NOMO-1 (cell line): ENCODE data around the gene MPZL2.

Source experiments
- DNase-seq, 2 experiments: peaks; one replicate each; lab custom pipeline; 2025; ENCODE audit not compliant: unreplicated experiment in 2 of 2; lab: John Stamatoyannopoulos, UW

MPZL2 gene

DNA sequence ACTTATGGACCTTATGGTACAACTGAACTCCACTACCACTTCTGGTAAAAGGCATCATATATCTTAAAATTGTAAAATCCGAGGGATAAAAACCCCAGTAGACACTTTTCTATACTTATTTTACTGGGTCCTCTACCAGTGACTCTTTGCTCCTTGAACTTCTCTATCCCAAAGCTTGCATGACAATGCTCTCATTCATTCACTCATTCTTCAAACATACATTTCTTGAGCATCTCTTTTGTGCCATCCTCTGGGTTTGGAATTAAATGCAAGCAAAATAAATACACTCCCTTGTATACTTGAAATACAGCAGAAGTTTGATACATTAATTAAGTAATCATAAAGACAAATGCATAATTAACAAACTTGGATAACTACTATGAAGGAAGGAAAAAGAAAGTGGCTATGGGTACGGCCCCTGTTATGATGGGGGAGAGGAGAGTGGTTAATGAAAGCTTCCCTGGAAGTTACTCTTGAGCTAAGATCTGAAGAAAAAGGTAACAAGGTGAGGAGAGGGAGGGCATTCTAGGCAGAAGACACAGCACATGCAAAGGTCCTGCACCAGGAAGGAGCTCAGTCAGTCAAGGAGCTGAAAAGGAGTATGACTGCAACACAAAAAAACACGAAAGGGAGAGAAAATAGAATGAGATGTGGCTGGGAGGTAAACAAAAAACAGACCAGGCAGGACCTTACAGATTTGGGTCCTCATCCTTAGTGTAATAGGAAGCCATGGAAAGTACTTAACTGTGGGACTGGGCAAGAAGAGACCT lies 19.9 kb downstream of the MPZL2 start:
- DNase-seq = no peak

- DNase-seq = no peak
Observed at GRCh38 chr11:118243161-118243560, 20.9 kb downstream of the MPZL2 start.

DNA sequence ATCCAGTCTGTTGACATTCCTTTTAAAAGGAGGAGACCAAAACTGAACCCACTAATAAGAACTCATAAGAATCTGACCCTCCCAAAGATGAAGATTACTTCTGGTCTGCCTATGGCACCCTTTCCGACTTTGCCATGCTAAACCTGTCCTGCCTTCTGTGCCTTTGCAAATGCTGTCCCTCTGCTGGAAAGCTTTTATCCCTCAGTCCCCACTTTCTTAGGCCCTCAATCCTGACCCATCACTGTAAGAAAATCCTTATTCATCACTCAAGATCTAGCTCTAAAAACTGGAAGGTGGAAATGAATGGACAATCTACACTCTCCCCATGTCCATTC lies 22.4 kb downstream of the MPZL2 start:
- DNase-seq = no peak

GRCh38 chr11:118240999-118241763 lies 22.9 kb downstream of the MPZL2 start:
- peak; percentile 76 to 88 for DNase-seq

DNA sequence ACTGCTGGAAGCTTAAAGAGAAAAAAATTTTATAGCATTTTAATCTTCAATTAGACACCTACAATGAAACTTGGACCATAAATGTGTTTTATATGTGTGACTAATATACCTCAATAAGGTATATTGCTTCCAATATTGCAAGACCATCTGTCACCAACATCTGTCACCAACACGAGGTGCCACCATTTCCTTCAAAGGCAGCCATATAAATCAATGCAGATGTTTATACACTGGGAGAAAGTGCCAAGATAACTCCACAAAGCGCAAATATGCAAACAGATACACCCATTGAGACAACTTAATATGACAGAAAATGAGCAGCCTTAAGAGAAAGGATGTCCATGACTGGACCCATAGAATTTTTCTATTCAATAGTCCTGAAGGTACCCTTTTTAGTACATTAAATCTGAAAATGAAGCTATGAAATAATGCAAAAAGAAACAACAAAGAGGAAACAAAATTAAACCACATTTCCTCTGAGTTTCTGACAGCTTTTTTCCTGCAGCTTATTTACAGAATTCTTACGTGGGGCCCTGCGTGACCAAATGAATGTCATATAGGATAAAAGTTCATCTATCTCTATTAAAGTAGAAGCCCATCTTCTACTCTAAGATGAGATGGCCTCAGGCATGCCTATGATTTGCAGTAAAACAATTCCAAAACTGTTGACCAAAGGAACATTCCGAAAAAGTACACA lies 24.4 kb downstream of the MPZL2 start:
- no peak for DNase-seq

GRCh38 chr11:118238929-118239328 lies 25.2 kb downstream of the MPZL2 start:
- peak in 1 of 2 experiments; percentile 48 for DNase-seq

- peak; percentile 36 to 76 for DNase-seq
Observed at GRCh38 chr11:118238421-118238820, 25.7 kb downstream of the MPZL2 start.

- DNase-seq = no peak
Observed at GRCh38 chr11:118236170-118236569, 27.9 kb downstream of the MPZL2 start.

- DNase-seq = no peak
Observed at GRCh38 chr11:118234833-118235232, 29.3 kb downstream of the MPZL2 start.

DNA sequence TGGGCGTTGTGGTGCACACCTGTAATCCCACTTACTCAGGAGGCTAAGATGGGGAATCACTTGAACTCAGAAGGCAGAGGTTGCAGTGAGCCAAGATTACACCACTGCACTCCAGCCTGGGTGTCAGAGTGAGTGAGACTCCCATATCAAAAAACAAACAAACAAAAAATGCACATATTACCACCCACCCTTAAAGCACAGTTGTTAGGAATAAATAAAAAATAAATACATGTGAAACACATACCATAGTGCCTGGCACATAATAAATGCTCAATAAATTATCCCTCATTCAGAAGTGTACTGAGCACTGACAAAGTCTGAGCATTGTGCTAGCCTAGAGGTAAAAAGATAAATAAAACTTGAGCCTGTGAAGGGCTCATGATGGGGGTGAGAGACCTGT lies 30.2 kb downstream of the MPZL2 start:
- no peak for DNase-seq

DNA sequence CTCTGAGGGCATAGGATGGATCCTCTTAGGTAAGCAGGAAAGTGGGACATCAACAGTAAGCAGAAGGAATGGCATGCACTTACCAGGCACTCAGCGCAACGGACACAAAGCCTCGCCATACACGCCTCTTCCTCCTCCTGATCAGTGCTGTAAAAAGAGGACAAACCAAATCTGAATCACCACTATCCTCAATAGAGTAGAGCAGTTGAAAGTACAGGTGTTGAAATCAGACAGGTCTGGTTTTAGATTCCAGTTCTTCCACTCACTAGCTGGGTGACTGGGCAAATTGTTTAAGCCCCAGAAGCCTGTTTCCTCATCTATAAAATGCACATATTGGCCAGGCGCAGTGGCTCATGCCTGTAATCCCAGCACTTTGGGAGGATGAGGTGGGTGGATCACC lies 30.7 kb downstream of the MPZL2 start:
- no peak for DNase-seq

- DNase-seq = no peak
Observed at GRCh38 chr11:118232659-118233058, 31.4 kb downstream of the MPZL2 start.

DNA sequence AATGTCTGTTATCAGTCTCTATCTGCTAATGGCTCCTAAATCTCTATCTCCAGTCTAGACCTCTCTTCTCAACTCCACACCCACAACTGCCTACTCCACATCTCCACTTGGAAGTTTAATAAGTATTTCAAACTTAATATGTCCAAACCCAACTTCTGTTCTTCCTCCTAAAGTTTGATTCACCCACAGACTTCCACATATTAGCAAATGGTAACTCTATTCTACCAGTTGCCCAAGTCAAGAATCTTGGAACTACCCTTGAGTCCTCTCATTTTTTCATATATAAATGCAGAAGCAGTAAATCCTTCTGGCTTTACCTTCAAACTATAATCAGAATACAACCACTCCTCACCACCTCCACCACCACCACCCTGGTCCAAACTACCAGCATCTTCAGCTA lies 32.6 kb downstream of the MPZL2 start:
- DNase-seq = no peak

DNA sequence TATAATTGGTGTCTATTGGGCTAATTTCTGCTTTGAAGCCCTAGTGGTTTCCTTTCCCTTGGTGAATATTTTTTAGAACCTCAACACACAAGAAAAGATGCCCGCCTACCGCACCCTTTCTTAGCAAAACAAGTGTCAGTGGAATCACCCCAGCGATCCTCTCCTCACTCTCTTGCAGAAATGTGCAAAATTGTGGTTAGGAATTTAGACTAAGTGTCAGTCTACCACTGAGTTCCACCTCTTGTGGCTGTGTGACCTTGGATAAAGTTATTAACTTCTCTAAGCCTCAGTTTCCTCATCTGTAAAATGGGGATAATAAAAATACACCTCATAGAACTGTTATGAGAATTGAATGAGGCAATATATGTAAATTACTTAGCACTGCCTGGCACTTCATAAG lies 34.0 kb downstream of the MPZL2 start:
- DNase-seq = no peak

GRCh38 chr11:118229274-118229847 lies 34.7 kb downstream of the MPZL2 start:
- DNase-seq = peak in 1 of 2 experiments; percentile 63

- peak; percentile 45 to 95 for DNase-seq
Observed at GRCh38 chr11:118227865-118228785, 36.0 kb downstream of the MPZL2 start.

DNA sequence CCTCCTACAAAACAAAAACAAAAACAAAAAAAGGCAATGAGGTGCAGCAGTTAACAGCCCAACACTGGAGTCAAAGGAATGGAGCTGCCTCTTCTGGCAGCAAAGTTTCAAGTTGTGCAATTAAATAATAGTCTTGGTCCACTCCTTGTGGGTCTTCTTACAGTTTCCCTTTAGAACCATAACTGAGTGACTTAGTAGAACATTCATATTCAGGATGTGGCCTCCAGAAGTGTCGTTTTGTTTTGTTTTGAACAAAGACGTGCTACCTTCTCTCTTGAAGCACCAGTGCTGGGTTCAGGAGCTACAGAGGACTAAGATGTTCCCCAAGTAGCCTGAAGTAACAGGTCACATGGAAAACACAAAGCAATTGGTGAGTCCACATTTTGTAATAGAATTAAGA lies 37.3 kb downstream of the MPZL2 start:
- DNase-seq = peak in 1 of 2 experiments; percentile 42

DNA sequence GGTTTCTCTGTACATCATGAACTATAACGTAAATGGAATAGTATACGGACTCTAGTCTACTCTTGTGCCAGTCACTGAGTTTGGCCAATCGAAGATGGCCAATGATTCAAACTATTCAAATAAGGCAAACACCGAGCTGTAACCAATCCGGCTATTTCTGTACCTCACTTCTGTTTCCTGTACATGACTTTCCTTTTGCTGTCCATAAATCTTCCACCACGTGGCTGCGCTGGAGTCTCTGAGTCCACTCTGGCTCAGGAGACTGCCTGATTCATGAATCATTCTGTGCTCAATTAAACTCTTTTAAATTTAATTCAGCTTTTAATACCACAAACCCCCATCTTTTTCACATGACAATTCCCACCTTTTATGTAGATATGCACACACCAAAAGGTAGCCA lies 37.8 kb downstream of the MPZL2 start:
- peak; percentile 68 to 88 for DNase-seq

DNA sequence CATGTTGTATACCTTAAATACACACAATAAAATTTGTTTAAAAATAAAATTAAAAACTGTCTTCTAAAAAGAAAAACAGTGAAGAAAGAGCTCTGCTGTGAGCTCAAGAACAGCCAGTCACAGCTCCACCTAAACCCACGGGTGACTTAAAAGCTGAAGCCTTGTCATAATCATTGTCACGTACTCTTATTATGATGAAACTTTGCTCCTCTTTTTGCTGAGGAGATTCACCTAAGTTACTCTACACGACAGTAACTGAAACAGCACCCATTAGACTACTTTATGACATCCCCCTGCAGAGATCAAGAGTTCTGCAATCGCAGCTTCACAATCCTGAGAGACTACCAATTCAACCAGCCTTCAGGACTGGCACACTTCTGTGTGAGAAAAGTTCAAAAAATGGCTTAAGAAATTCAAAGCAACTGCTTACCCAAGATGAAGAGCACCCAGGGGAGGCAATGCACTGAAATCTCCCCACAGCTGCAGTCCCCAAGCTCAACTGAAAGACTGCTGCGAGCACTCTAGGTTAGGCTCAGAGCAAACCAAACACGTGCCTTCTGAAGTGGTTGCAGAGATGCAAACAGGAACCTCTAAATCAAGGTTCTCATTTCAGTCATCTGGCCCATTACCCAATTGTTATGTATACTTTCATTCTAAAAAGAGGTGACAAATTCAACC lies 39.4 kb downstream of the MPZL2 start, which contains the start of gene JAML:
JAML (minus strand) TSS at position 501 of the 678 bp plus-strand sequence. CDS start 10,145 bp downstream, outside the sequence.
- DNase-seq = peak; percentile 51 to 75
